Muscle layer of colon (tissue), 2 donors: Measurements from ENCODE around the gene TMPRSS4.

Source experiments
- H3K27ac ChIP-seq: one replicate; pipeline ENCODE4 v1.7.0; 2013; ENCODE audit warnings: low read depth, mild to moderate bottlenecking, low read length, moderate library complexity
- H3K27me3 ChIP-seq, 2 donors: one replicate each; pipeline ENCODE4 v1.7.0; 2013; ENCODE audit warnings: low read length in 2 of 2, mild to moderate bottlenecking in 2 of 2; ENCODE audit not compliant: insufficient read depth in 2 of 2, control insufficient read depth in 1 of 2
- H3K36me3 ChIP-seq: one replicate; pipeline ENCODE4 v1.7.0; 2013; ENCODE audit warnings: mild to moderate bottlenecking, low read length; ENCODE audit not compliant: insufficient read depth
- H3K4me1 ChIP-seq: one replicate; pipeline ENCODE4 v1.7.0; 2013; ENCODE audit warnings: mild to moderate bottlenecking, low read length; ENCODE audit not compliant: insufficient read depth
- H3K4me3 ChIP-seq, 2 donors: one replicate each; pipeline ENCODE4 v1.7.0; 2013; ENCODE audit warnings: low read length in 2 of 2, low read depth in 1 of 2, mild to moderate bottlenecking in 1 of 2, moderate library complexity in 1 of 2
- H3K9ac ChIP-seq: one replicate; pipeline ENCODE4 v1.7.0; 2013; ENCODE audit warnings: low read length
- H3K9me3 ChIP-seq: one replicate; pipeline ENCODE4 v1.7.0; 2013; ENCODE audit warnings: mild to moderate bottlenecking, low read length
- donor health status: abdominal sarcoma.
- donor health status: Adenocarcinoma of cecum.

The TMPRSS4 gene

GRCh38 chr11:118152552-118153471, 75.9 kb downstream of the TMPRSS4 start, which contains the start of gene SCN4B:
Gene SCN4B (minus strand): TSS chr11:118152823. CDS start chr11:118152673, 150 bp downstream.
- peaks cover 25 to 48% of the 10 kb centered on the region in 2 donors for H3K27me3 ChIP-seq
- H3K4me1 ChIP-seq: peaks cover 8% of the 10 kb centered on the region
- H3K27ac ChIP-seq: peak within 1 kb of the TSS; percentile 44
- no peaks in the 10 kb centered on the region for H3K36me3 ChIP-seq
- peak within 1 kb of the TSS; percentile 69 to 77 for H3K4me3 ChIP-seq
- no peaks in the 10 kb centered on the region for H3K9me3 ChIP-seq
- H3K9ac ChIP-seq: no peak within 1 kb of the TSS

DNA sequence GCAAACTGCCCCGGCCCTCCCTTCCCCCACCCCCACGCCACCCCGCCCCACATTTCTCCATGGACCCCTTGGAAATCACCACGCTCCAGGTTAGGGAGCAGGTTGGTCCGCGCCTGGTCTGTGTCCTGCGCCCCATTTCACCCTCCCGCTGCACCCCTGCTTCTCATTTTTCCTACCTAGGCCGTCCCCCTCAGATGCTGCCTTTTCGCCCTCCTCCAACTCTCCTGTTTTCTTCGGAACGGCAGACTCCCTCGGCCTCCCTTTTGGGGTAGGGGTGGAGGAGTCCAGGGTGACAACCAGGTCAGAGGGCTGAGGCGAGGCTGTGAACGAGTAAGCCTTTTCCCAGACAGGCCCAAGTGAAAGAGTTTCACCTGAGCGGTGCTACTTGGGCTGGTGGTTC, 76.6 kb downstream of the TMPRSS4 start:
- Histone ChIP-seq H3K9ac (no peak overlapping the region), H3K4me1 (peaks cover 8% of the 10 kb centered on the region), H3K9me3 (no peaks in the 10 kb centered on the region), H3K27me3 (peaks cover 25 to 51% of the 10 kb centered on the region in 2 donors), H3K4me3 (peak overlapping the region; percentile 69 to 77), H3K27ac (no peak overlapping the region), H3K36me3 (no peaks in the 10 kb centered on the region)

- Histone ChIP-seq H3K4me1 (peaks cover 8% of the 10 kb centered on the region), H3K4me3 (no peak overlapping the region), H3K9ac (no peak overlapping the region), H3K36me3 (no peaks in the 10 kb centered on the region), H3K9me3 (no peaks in the 10 kb centered on the region), H3K27me3 (peaks cover 25 to 51% of the 10 kb centered on the region in 2 donors), H3K27ac (no peak overlapping the region)
These were observed 77.1 kb downstream of the TMPRSS4 start for GRCh38 chr11:118153976-118154375.

DNA sequence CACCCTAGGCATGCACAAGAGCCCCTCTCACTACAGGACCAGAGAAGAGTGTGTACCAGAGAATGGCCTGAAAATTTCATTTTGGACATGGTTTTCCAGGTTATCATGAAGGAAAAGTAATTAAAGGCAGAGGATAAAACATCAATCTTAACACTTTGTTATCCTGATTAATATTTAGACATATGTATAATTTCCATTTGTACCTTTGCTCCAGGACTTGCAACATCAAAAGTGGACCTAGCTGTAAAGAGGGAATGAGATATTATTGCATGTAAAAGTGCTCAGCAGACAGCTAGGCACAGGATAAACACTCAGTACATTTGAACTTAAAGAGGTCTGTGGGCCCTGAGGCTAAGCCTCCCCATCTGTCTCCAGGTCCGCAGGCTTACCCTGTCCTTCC, 77.8 kb downstream of the TMPRSS4 start:
- Histone ChIP-seq H3K9me3 (no peaks in the 10 kb centered on the region), H3K4me3 (no peak overlapping the region), H3K27me3 (peaks cover 25 to 53% of the 10 kb centered on the region in 2 donors), H3K36me3 (no peaks in the 10 kb centered on the region), H3K4me1 (peaks cover 8% of the 10 kb centered on the region), H3K27ac (no peak overlapping the region), H3K9ac (no peak overlapping the region)

DNA sequence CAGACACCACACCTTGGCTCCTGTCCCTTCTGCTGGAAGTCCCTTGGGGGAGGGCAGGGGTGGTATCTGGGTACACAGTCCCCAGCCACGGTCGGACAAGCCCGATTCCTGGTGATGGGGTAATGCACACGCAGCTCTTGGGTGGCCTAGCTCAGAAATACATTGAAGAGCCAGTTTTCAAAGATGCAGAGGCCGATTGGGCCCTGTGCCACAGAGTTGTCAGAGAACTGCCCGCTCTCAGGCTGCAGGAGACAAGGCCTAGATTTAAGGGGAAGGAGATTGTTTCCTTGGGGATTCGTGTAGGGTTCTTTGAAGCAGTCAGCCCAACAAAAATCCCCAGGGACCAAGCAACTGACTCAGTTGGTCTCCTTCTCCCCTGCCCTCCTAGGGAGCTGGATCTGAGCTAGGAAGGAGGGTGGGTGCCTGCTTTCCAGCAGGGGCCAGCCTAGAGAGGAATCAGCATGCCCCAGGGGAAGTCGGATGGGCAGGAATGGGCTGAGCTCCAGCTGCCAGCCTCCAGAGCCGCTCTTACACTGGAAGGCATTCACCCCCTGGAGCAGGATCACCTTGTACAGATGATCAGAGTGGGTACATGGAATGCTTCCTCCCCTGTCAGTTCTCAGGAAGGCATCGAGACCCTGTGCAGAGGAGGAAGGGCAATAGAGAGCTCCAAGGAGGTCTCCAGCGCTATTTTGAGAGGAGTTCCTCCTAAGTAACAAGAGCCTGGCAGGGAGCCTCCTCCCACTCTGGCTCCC, 79.1 kb downstream of the TMPRSS4 start:
- peaks cover 8% of the 10 kb centered on the region for H3K4me1 ChIP-seq
- H3K4me3 ChIP-seq: no peak overlapping the region

DNA sequence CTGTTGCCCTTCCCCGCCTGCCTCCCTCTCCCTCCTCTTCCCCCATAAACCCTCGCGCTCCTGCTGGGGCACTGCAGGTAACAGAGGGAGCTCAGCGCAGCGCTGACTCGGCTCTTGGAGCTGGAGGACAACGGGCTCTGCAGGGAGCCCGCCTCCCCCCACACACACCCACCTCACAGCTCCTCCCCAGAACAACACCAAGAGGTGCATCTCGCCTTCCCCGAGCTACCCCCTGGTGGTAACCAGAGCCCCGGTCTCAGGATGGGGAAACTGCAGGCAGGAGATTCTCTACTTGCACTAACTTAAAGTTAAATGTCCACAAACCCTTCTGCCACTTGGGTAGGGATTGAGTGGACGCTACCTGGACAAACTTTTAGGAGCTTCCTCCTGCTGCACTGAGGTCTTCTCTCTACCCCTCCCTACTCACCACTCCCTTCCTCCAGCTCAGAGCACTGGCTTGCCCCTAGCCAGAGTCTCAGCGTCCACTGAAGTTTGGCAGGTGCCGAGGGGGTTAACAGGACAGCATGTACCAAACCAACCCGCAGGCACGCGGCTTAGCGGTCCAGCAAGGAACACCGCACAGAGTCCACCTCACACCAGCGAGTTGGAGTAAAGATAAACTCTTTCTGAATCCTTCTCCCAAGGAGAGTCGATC, 79.8 kb downstream of the TMPRSS4 start:
- no peak overlapping the region for H3K4me3 ChIP-seq

More for the DNA sequence above, 79.1 kb downstream of the TMPRSS4 start:
- no peak overlapping the region for H3K27ac ChIP-seq
- H3K27me3 ChIP-seq: peaks cover 25 to 56% of the 10 kb centered on the region in 2 donors
- H3K36me3 ChIP-seq: no peaks in the 10 kb centered on the region
- H3K9ac ChIP-seq: no peak overlapping the region
- no peaks in the 10 kb centered on the region for H3K9me3 ChIP-seq

GRCh38 chr11:118157186-118157895, 80.5 kb downstream of the TMPRSS4 start:
- Histone ChIP-seq H3K4me1 (no peaks in the 10 kb centered on the region), H3K27ac (no peak overlapping the region), H3K36me3 (no peaks in the 10 kb centered on the region), H3K27me3 (peaks cover 25 to 49% of the 10 kb centered on the region in 2 donors), H3K9me3 (no peaks in the 10 kb centered on the region), H3K9ac (no peak overlapping the region), H3K4me3 (no peak overlapping the region)

More for the DNA sequence above, 79.8 kb downstream of the TMPRSS4 start:
- H3K4me1 ChIP-seq: peaks cover 3% of the 10 kb centered on the region
- H3K27ac ChIP-seq: no peak overlapping the region
- no peaks in the 10 kb centered on the region for H3K9me3 ChIP-seq
- H3K27me3 ChIP-seq: peaks cover 25 to 56% of the 10 kb centered on the region in 2 donors
- no peak overlapping the region for H3K9ac ChIP-seq
- H3K36me3 ChIP-seq: no peaks in the 10 kb centered on the region

DNA sequence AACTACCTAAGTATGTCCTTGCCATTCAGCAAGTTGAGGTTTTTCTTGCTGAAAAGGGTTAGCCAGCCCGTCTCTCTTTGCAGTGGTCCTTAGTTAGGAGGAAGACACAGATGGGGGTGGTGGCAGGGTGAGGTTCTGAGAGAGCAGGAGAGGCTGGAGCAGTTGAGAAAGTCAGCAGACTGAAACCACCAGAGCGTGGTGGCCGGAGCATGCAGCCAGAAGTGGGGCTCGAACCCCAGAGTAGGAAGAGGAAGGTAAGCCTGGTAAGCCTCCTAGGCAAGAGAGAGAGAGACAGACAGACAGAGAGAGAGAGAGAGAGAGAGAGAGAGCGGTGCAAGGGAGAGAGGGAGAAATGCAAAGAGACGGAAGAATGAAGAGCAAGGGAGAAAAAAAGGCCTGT, 84.9 kb downstream of the TMPRSS4 start:
- Histone ChIP-seq H3K4me1 (no peaks in the 10 kb centered on the region), H3K27me3 (peaks cover 6 to 17% of the 10 kb centered on the region in 2 donors), H3K27ac (no peak overlapping the region), H3K9ac (no peak overlapping the region), H3K36me3 (no peaks in the 10 kb centered on the region), H3K4me3 (no peak overlapping the region), H3K9me3 (no peaks in the 10 kb centered on the region)

DNA sequence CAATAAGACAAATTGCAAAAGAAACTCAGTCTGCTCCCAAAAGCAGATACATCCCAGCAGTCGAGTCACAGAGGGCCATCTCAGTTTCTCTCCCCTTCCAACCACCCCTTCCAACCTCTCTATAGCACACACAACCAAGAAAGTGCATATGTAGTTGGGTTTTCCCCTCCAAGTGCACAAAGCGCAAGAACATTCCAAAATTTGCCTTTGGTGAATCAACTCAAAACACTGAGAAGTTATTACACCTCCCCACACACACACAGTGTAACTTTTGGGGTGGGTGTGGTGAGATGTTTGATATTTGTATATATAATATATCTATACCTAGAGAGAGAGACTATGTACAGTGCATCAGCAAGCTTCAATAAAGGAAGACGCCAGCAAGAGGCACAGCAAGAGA, 86.0 kb downstream of the TMPRSS4 start:
- H3K9ac ChIP-seq: no peak overlapping the region
- no peaks in the 10 kb centered on the region for H3K4me1 ChIP-seq
- no peak overlapping the region for H3K4me3 ChIP-seq
- no peak overlapping the region for H3K27ac ChIP-seq
- H3K36me3 ChIP-seq: no peaks in the 10 kb centered on the region
- H3K27me3 ChIP-seq: peaks cover 0 to 7% of the 10 kb centered on the region in 2 donors
- H3K9me3 ChIP-seq: no peaks in the 10 kb centered on the region

DNA sequence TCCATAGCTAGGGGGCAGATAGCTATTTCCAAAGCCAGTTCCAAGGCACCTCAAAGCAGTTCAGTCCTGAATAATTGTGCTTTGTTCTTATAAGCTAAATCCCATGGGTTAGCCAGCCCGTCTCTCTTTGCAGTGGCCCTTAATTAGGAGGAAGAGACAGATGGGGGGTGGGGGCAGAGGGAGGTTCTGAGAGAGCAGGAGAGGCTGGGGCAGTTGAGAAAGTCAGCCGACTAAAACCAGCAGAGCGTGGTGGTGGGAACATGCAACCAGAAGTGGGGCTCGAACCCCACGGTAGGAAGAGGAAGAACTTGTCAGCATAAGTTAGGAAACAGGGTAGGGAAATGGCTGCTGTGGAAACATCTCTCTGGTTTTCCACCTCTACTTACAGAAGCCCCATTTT, 86.6 kb downstream of the TMPRSS4 start:
- Histone ChIP-seq H3K4me3 (no peak overlapping the region), H3K27ac (no peak overlapping the region), H3K9me3 (no peaks in the 10 kb centered on the region), H3K27me3 (peaks cover 0 to 5% of the 10 kb centered on the region in 2 donors), H3K36me3 (no peaks in the 10 kb centered on the region), H3K9ac (no peak overlapping the region), H3K4me1 (no peaks in the 10 kb centered on the region)
